GM12878 (cell line): ENCODE measurements around the gene TMEM252. TPM values are rescaled to one million over a fixed set of nuclear protein-coding genes. Genes with fewer than 3 reads are reported as not detected.

Experiments used
- ATAC-seq: fragments of 200-7000 bp; cut with Tn5 transposase; 3 replicates; pipeline ENCODE4 v1.9.1; 2020; ENCODE audit warnings: mild to moderate bottlenecking, moderate library complexity
- BruUV-seq: library from RNA; stranded (reverse); fragments of 400-500 nt; replicated peaks from 2 replicates; lab custom pipeline; 2021; lab: Mats Ljungman, UMichigan
- CTCF ChIA-PET: fragments of 300-600 bp; sonication (Branson Sonifier 250); formaldehyde crosslinking; extraction: SDS; loops from one replicate; lab custom pipeline; 2021; ENCODE audit warnings: inconsistent platforms; lab: Yijun Ruan, JAX
- POLR2A ChIA-PET: fragments of 350-600 bp; formaldehyde crosslinking; extraction: SDS; loops from one replicate; lab custom pipeline; 2021; ENCODE audit warnings: inconsistent platforms; lab: Charles Lee
- RAD21 ChIA-PET: fragments of 300-600 bp; sonication (Branson Sonifier 250); formaldehyde crosslinking; loops from one replicate; lab custom pipeline; 2023; ENCODE audit warnings: antibody characterized with exemption; ENCODE audit not compliant: unreplicated experiment; lab: Charles Lee
- SMC1A ChIA-PET: fragments of 300-600 bp; sonication (Branson Sonifier 250); formaldehyde crosslinking; loops from one replicate; lab custom pipeline; 2023; ENCODE audit not compliant: unreplicated experiment, uncharacterized antibody; lab: Charles Lee
- DNase-seq: peaks from one replicate; pipeline ENCODE4 v3.0.0-alpha.2; 2011; ENCODE audit warnings: low read depth, low spot score
- FAIRE-seq: peaks from 3 replicates; lab custom pipeline; 2011; peaks lifted over from hg19 to GRCh38; lab: Jason Lieb, UNC
- H2AFZ ChIP-seq: 2 replicates; pipeline ENCODE4 v1.6.0; 2011; ENCODE audit warnings: low read depth, low read length, control low read depth; ENCODE audit not compliant: control insufficient read depth
- H3K27ac ChIP-seq: 2 replicates; pipeline ENCODE4 v1.5.1; 2011; ENCODE audit warnings: control low read depth; ENCODE audit not compliant: control insufficient read depth, insufficient read depth
- H3K27me3 ChIP-seq, 2 experiments: replicated peaks in 1 of 2; 2 replicates each; pipeline versions ENCODE4 v1.6.0 to v1.6.1; 2011; ENCODE audit warnings: low read length in 1 of 2; ENCODE audit not compliant: control insufficient read depth in 2 of 2, insufficient read depth in 2 of 2
- H3K36me3 ChIP-seq, 2 experiments: 2 replicates each; pipeline ENCODE4 v1.5.1; 2011; ENCODE audit warnings: low read length in 1 of 2; ENCODE audit not compliant: control insufficient read depth in 2 of 2, insufficient read depth in 2 of 2
- H3K4me1 ChIP-seq: 2 replicates; pipeline ENCODE4 v1.6.1; 2011; ENCODE audit warnings: mild to moderate bottlenecking, low read length, moderate library complexity, mixed read lengths; ENCODE audit not compliant: control insufficient read depth, insufficient read depth
- H3K4me2 ChIP-seq: 2 replicates; pipeline ENCODE4 v1.6.0; 2011; ENCODE audit warnings: control low read depth; ENCODE audit not compliant: control insufficient read depth, insufficient read depth
- H3K4me3 ChIP-seq: fragments of 200-600 bp; sonication (generic); 2 replicates; pipeline ENCODE4 v1.5.1; 2016
- H3K79me2 ChIP-seq: 2 replicates; pipeline ENCODE4 v1.6.0; 2011; ENCODE audit warnings: low read length; ENCODE audit not compliant: control insufficient read depth, insufficient read depth
- H3K9ac ChIP-seq: 2 replicates; pipeline ENCODE4 v1.8.0; 2011; ENCODE audit warnings: low read length, control low read depth, mixed read lengths; ENCODE audit not compliant: control insufficient read depth, insufficient read depth
- H3K9me3 ChIP-seq: replicated peaks from 3 replicates; pipeline ENCODE4 v1.5.1; 2011; ENCODE audit warnings: mild to moderate bottlenecking, low read length; ENCODE audit not compliant: control insufficient read depth, insufficient read depth
- H4K20me1 ChIP-seq: 2 replicates; pipeline ENCODE4 v1.6.0; 2011; ENCODE audit not compliant: control insufficient read depth, insufficient read depth
- BCL11A ChIP-seq: IDR thresholded peaks from 2 replicates; pipeline ENCODE4 v1.6.1; 2011; ENCODE audit warnings: low read depth, low read length
- CEBPB ChIP-seq, 2 experiments: fragments of 150-350 bp in 1 of 2; IDR thresholded peaks; 2 replicates each; pipeline ENCODE4 v1.6.1; 2012 to 2014; ENCODE audit warnings: low read depth in 2 of 2, low read length in 2 of 2, borderline replicate concordance in 1 of 2, inconsistent platforms in 1 of 2
- CHD2 ChIP-seq: IDR thresholded peaks from 2 replicates; pipeline ENCODE4 v1.6.1; 2011; ENCODE audit warnings: low read depth, low read length, improper control_type of control experiment, borderline replicate concordance
- FOXM1 ChIP-seq: IDR thresholded peaks from 2 replicates; pipeline ENCODE4 v1.6.1; 2012; ENCODE audit warnings: low read depth, mild to moderate bottlenecking, inconsistent platforms, low read length, moderate library complexity
- IRF4 ChIP-seq: IDR thresholded peaks from 2 replicates; pipeline ENCODE4 v1.6.1; 2011; ENCODE audit warnings: low read depth, low read length
- MEF2B ChIP-seq: fragments of 450-650 bp; IDR thresholded peaks from 2 replicates; pipeline ENCODE4 v1.6.1; 2018; ENCODE audit warnings: mild to moderate bottlenecking, moderate library complexity; ENCODE audit not compliant: partially characterized antibody, poor library complexity, severe bottlenecking
- SPI1 ChIP-seq: IDR thresholded peaks from 2 replicates; pipeline ENCODE4 v1.6.1; 2011; ENCODE audit warnings: low read depth, mild to moderate bottlenecking, low read length, moderate library complexity, borderline replicate concordance; ENCODE audit not compliant: insufficient read depth
- SRF ChIP-seq, 2 experiments: IDR thresholded peaks; 2 replicates each; pipeline ENCODE4 v1.6.1; 2011; ENCODE audit warnings: low read depth in 2 of 2, low read length in 2 of 2, mild to moderate bottlenecking in 1 of 2, moderate library complexity in 1 of 2
- STAT3 ChIP-seq: IDR thresholded peaks from 2 replicates; pipeline ENCODE4 v1.6.1; 2011; ENCODE audit warnings: low read depth, low read length, improper control_type of control experiment
- ZNF274 ChIP-seq: IDR thresholded peaks from one replicate; pipeline ENCODE4 v1.8.0; 2011; ENCODE audit not compliant: insufficient read length, insufficient read depth
- in situ Hi-C: fragments of 300-500 bp; cut with MboI; formaldehyde crosslinking; loops from 9 replicates; pipeline ENCODE4 v1.14.3; 2018; ENCODE audit warnings: mixed read lengths
- intact Hi-C: fragments of 100-400 bp; cut with micrococcal nuclease; formaldehyde crosslinking; loops from one replicate; pipeline ENCODE4 v1.14.2; 2022; ENCODE audit not compliant: unreplicated experiment
- polyA plus RNA-seq, 11 experiments: library from polyadenylated mRNA; depleted of rRNA in 4 of 11; unstranded in 6 of 11; stranded (reverse) in 5 of 11; fragments of >200 nt; fragmentation: Nextera tagmentation in 4 of 11; fragmentation: Illumina TruSeq in 1 of 11; extraction: Ambion mirVana in 4 of 11; extraction: Trizol in 1 of 11; gene quantifications; 1 replicate in 1 of 11; 2 replicates in 10 of 11; pipeline versions ENCODE4 v1.2.1 to v1.2.3, GENCODE V29; 2011 to 2016; ENCODE audit warnings: inconsistent platforms in 2 of 11, missing spikeins in 2 of 11, low read depth in 1 of 11
- total RNA-seq, 4 experiments: library from RNA; depleted of rRNA in 3 of 4; stranded (reverse); fragments of >200 nt in 3 of 4; fragmentation: Illumina TruSeq in 1 of 4; extraction: Trizol in 1 of 4; gene quantifications; 2 replicates each; pipeline versions ENCODE4 v1.2.1 to v1.2.3, GENCODE V29; 2013 to 2021
- TF ChIP-seq, protein P1 (sequence below): fragments of 450-650 bp; conservative IDR thresholded peaks from 2 replicates; pipeline ENCODE4 v1.6.1; 2017; ENCODE audit warnings: mild to moderate bottlenecking, moderate library complexity
- TF ChIP-seq, protein P2 (sequence below): fragments of 450-650 bp; IDR thresholded peaks from 2 replicates; pipeline ENCODE4 v1.6.1; 2018; ENCODE audit warnings: borderline replicate concordance, mild to moderate bottlenecking; ENCODE audit not compliant: partially characterized antibody
- TF ChIP-seq, protein P3 (sequence below): fragments of 450-650 bp; IDR thresholded peaks from 2 replicates; pipeline ENCODE4 v1.6.1; 2016; ENCODE audit warnings: mild to moderate bottlenecking

The TMEM252 gene
- total and polyA plus RNA-seq, 10 of the 15 experiments (the other 5 are each of a cell fraction or from before 2014, with no cell fraction given), result not detected

DNA sequence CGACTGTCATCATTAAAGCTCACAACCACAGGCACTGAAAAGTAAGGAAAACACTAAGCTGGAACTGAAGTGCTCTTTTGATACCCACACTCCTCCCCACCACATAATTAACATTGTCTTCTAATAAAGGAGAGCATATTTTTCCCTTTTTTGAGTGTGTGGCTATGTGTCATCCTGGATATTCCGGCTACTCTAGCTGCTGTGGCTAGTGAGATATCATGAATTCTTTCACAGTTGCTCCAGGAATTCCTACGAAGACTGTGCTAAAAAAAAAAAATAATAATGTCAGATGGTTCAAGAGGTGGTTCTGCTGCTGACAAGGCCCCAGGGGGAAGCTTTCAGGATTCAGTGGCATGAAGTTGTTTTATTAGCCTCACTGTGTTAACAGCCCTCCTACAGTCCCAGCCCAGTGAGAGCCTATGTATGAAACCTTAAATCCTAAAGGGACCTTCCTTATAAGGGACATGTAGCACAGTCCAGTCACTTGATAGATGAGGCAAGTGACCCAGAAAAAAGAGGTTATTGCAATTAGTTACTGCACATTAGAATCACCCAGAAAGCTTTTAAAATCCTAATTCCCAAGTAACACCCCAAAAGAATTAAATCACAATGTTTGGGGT is 46.6 kb downstream of the TMEM252 start (continued):
- no peak for TF ChIP-seq CEBPB (IDR thresholded peaks at IDR 0.05; ENCODE audit: borderline replicate concordance in 1 of 2, low read depth in 2 of 2, low read length in 2 of 2)
- TF ChIP-seq IRF4, result no peak
- TF ChIP-seq SRF (IDR thresholded peaks at IDR 0.05; ENCODE audit: low read depth in 2 of 2, low read length in 2 of 2), result no peak

DNA sequence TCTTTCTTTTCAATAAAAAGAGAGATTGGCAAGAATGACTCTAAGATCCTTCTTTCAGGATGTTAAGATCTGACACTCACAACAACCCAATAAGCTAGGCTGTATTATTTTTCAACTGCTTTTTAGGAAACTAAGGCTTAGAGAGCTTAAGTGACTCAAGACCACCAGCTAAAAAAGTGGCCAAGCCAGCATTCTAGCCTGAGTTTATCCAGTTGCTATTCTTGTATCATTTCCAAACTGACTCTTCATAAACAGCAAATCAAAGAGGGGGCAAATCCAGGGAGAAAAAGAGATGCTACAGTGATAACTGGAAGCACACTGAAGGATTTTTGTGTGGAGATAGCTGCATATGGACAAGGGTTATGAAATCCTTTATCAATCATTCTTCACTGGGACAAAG is 47.1 kb downstream of the TMEM252 start:
- no peak for FAIRE-seq
- no peak overlapping the region for H2AFZ ChIP-seq
- no peaks in the 10 kb centered on the region for H3K9me3 ChIP-seq
- no TSS peak for BruUV-seq
- POLR2A ChIA-PET, result no interaction called here
- H3K27me3 ChIP-seq, result peaks cover 2 to 11% of the 10 kb centered on the region in 2 experiments; a peak in 3 of 4 replicates
- no peak overlapping the region for H3K4me3 ChIP-seq
- SMC1A ChIA-PET, result interaction anchor here (0.7 to 2.1 kb wide), 2 partner anchors 11 to 13 kb away, joined by 4 to 6 read pairs; no protein-coding TSS in a partner anchor
- H3K36me3 ChIP-seq, result no peaks in the 10 kb centered on the region
- ATAC-seq, result no peak
- H4K20me1 ChIP-seq, result no peaks in the 10 kb centered on the region
- DNase-seq, result no peak
- intact Hi-C loops, result no loop called here
- H3K27ac ChIP-seq, result no peak overlapping the region
- no peak overlapping the region for H3K4me2 ChIP-seq
- CTCF ChIA-PET, result interaction anchor here (1.0 kb wide), 1 partner anchor 12 kb away, joined by 3 read pairs; no protein-coding TSS in a partner anchor
- in situ Hi-C loops, result no loop called here
- H3K4me1 ChIP-seq, result no peaks in the 10 kb centered on the region
- no peaks in the 10 kb centered on the region for H3K79me2 ChIP-seq
- no peak overlapping the region for H3K9ac ChIP-seq
- RAD21 ChIA-PET, result no interaction called here
- TF ChIP-seq, protein P1, sequence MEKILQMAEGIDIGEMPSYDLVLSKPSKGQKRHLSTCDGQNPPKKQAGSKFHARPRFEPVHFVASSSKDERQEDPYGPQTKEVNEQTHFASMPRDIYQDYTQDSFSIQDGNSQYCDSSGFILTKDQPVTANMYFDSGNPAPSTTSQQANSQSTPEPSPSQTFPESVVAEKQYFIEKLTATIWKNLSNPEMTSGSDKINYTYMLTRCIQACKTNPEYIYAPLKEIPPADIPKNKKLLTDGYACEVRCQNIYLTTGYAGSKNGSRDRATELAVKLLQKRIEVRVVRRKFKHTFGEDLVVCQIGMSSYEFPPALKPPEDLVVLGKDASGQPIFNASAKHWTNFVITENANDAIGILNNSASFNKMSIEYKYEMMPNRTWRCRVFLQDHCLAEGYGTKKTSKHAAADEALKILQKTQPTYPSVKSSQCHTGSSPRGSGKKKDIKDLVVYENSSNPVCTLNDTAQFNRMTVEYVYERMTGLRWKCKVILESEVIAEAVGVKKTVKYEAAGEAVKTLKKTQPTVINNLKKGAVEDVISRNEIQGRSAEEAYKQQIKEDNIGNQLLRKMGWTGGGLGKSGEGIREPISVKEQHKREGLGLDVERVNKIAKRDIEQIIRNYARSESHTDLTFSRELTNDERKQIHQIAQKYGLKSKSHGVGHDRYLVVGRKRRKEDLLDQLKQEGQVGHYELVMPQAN, result no peak
- TF ChIP-seq SPI1, result no peak
- TF ChIP-seq, protein P2, sequence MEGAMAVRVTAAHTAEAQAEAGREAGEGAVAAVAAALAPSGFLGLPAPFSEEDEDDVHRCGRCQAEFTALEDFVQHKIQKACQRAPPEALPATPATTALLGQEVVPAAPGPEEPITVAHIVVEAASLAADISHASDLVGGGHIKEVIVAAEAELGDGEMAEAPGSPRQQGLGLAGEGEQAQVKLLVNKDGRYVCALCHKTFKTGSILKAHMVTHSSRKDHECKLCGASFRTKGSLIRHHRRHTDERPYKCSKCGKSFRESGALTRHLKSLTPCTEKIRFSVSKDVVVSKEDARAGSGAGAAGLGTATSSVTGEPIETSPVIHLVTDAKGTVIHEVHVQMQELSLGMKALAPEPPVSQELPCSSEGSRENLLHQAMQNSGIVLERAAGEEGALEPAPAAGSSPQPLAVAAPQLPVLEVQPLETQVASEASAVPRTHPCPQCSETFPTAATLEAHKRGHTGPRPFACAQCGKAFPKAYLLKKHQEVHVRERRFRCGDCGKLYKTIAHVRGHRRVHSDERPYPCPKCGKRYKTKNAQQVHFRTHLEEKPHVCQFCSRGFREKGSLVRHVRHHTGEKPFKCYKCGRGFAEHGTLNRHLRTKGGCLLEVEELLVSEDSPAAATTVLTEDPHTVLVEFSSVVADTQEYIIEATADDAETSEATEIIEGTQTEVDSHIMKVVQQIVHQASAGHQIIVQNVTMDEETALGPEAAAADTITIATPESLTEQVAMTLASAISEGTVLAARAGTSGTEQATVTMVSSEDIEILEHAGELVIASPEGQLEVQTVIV, result no peak
- TF ChIP-seq BCL11A, result no peak
- TF ChIP-seq FOXM1, result no peak
- no peak for TF ChIP-seq MEF2B
- no peak for TF ChIP-seq ZNF274
- no peak for TF ChIP-seq CHD2
- TF ChIP-seq STAT3, result no peak
- TF ChIP-seq, protein P3, sequence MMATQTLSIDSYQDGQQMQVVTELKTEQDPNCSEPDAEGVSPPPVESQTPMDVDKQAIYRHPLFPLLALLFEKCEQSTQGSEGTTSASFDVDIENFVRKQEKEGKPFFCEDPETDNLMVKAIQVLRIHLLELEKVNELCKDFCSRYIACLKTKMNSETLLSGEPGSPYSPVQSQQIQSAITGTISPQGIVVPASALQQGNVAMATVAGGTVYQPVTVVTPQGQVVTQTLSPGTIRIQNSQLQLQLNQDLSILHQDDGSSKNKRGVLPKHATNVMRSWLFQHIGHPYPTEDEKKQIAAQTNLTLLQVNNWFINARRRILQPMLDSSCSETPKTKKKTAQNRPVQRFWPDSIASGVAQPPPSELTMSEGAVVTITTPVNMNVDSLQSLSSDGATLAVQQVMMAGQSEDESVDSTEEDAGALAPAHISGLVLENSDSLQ, result no peak
